ENCODE results near the gene TAPBPL.
"Not testable (repeated sequence)": the region's sequence is repeated elsewhere in the genome, so short reads cannot be mapped to it uniquely, and the experiment has no call there.

TAPBPL gene

GRCh38 chr12:6493497-6494257 lies 41.8 kb downstream of the TAPBPL start, which contains the start of gene NCAPD2:
NCAPD2 (plus strand) TSS chr12:6494102; CDS start chr12:6495099, 997 bp downstream.
- Histone ChIP-seq H3K9me2 (ENCODE audit: low read depth, low read length) (no peaks in the 10 kb centered on the region), H3K4me3 (ENCODE audit: low read depth, low read length, poor library complexity, severe bottlenecking) (peak within 1 kb of the TSS; percentile 94), H4K20me1 (ENCODE audit: insufficient read depth, low read length) (no peaks in the 10 kb centered on the region), H3K9ac (ENCODE audit: low read length) (peak within 1 kb of the TSS; percentile 96), H3K27ac (ENCODE audit: low read depth, low read length, poor library complexity, severe bottlenecking) (peak within 1 kb of the TSS; percentile 96), H2AFZ (ENCODE audit: low read length) (no peak within 1 kb of the TSS), H3K4me1 (ENCODE audit: insufficient read depth, low read length, severe bottlenecking) (peaks cover 37% of the 10 kb centered on the region), H3K79me2 (ENCODE audit: insufficient read depth, low read length) (peaks cover 29% of the 10 kb centered on the region), H3K27me3 (ENCODE audit: insufficient read depth, low read length) (no peaks in the 10 kb centered on the region), H3K36me3 (ENCODE audit: insufficient read depth, low read length) (peaks cover 52% of the 10 kb centered on the region), H3F3A (ENCODE audit: insufficient read depth, low read length) (no peaks in the 10 kb centered on the region), H3K4me2 (ENCODE audit: low read length) (peak within 1 kb of the TSS; percentile 79), H3K9me3 (ENCODE audit: low read length) (no peaks in the 10 kb centered on the region)
- TF ChIP-seq CTCF (IDR thresholded peaks at IDR 0.05; ENCODE audit: low read length): peak; percentile 27; the same call in 1 of the 2 replicates
- no peak for TF ChIP-seq EZH2 (IDR thresholded peaks at IDR 0.05; ENCODE audit: borderline replicate concordance, low read length)

- Histone ChIP-seq H3K4me3 (ENCODE audit: low read depth, low read length, poor library complexity, severe bottlenecking) (peak overlapping the region; percentile 94), H3K9ac (ENCODE audit: low read length) (peak overlapping the region; percentile 95), H3K79me2 (ENCODE audit: insufficient read depth, low read length) (peaks cover 29% of the 10 kb centered on the region), H4K20me1 (ENCODE audit: insufficient read depth, low read length) (no peaks in the 10 kb centered on the region), H3K27me3 (ENCODE audit: insufficient read depth, low read length) (no peaks in the 10 kb centered on the region), H3K4me2 (ENCODE audit: low read length) (peak overlapping the region; percentile 79), H3F3A (ENCODE audit: insufficient read depth, low read length) (no peaks in the 10 kb centered on the region), H3K9me2 (ENCODE audit: low read depth, low read length) (no peaks in the 10 kb centered on the region), H3K36me3 (ENCODE audit: insufficient read depth, low read length) (peaks cover 58% of the 10 kb centered on the region), H2AFZ (ENCODE audit: low read length) (no peak overlapping the region), H3K4me1 (ENCODE audit: insufficient read depth, low read length, severe bottlenecking) (peaks cover 37% of the 10 kb centered on the region), H3K9me3 (ENCODE audit: low read length) (no peaks in the 10 kb centered on the region), H3K27ac (ENCODE audit: low read depth, low read length, poor library complexity, severe bottlenecking) (peak overlapping the region; percentile 96)
- TF ChIP-seq CTCF (IDR thresholded peaks at IDR 0.05; ENCODE audit: low read length) (peak; percentile 40; the same call in 1 of the 2 replicates), EZH2 (IDR thresholded peaks at IDR 0.05; ENCODE audit: borderline replicate concordance, low read length) (no peak)
Observed at GRCh38 chr12:6494258-6494743, 42.5 kb downstream of the TAPBPL start.

GRCh38 chr12:6494968-6495367 lies 43.1 kb downstream of the TAPBPL start:
- Histone ChIP-seq H3K27ac (ENCODE audit: low read depth, low read length, poor library complexity, severe bottlenecking) (peak overlapping the region; percentile 96), H3K79me2 (ENCODE audit: insufficient read depth, low read length) (peaks cover 30% of the 10 kb centered on the region), H3K4me2 (ENCODE audit: low read length) (peak overlapping the region; percentile 79), H3K9me3 (ENCODE audit: low read length) (no peaks in the 10 kb centered on the region), H3K27me3 (ENCODE audit: insufficient read depth, low read length) (no peaks in the 10 kb centered on the region), H3K9ac (ENCODE audit: low read length) (peak overlapping the region; percentile 95), H3K4me3 (ENCODE audit: low read depth, low read length, poor library complexity, severe bottlenecking) (peak overlapping the region; percentile 94), H3K4me1 (ENCODE audit: insufficient read depth, low read length, severe bottlenecking) (peaks cover 37% of the 10 kb centered on the region), H3K36me3 (ENCODE audit: insufficient read depth, low read length) (peaks cover 65% of the 10 kb centered on the region), H4K20me1 (ENCODE audit: insufficient read depth, low read length) (no peaks in the 10 kb centered on the region), H3K9me2 (ENCODE audit: low read depth, low read length) (no peaks in the 10 kb centered on the region), H2AFZ (ENCODE audit: low read length) (no peak overlapping the region), H3F3A (ENCODE audit: insufficient read depth, low read length) (no peaks in the 10 kb centered on the region)
- no peak for TF ChIP-seq EZH2 (IDR thresholded peaks at IDR 0.05; ENCODE audit: borderline replicate concordance, low read length)

- H3K4me1 ChIP-seq (ENCODE audit: insufficient read depth, low read length, severe bottlenecking): peaks cover 29% of the 10 kb centered on the region
- not testable (repeated sequence) for H3K27me3 ChIP-seq (ENCODE audit: insufficient read depth, low read length); H3K4me2 ChIP-seq (ENCODE audit: low read length)
Observed at GRCh38 chr12:6497291-6497690, 45.4 kb downstream of the TAPBPL start.

More at GRCh38 chr12:6497291-6497690, 45.4 kb downstream of the TAPBPL start:
- Histone ChIP-seq H3K36me3 (ENCODE audit: insufficient read depth, low read length) (peaks cover 72% of the 10 kb centered on the region), H3K79me2 (ENCODE audit: insufficient read depth, low read length) (peaks cover 45% of the 10 kb centered on the region)
- H3K9ac ChIP-seq (ENCODE audit: low read length); H3K9me2 ChIP-seq (ENCODE audit: low read depth, low read length); H3F3A ChIP-seq (ENCODE audit: insufficient read depth, low read length); H2AFZ ChIP-seq (ENCODE audit: low read length); H3K9me3 ChIP-seq (ENCODE audit: low read length); H4K20me1 ChIP-seq (ENCODE audit: insufficient read depth, low read length); H3K4me3 ChIP-seq (ENCODE audit: low read depth, low read length, poor library complexity, severe bottlenecking); H3K27ac ChIP-seq (ENCODE audit: low read depth, low read length, poor library complexity, severe bottlenecking): not testable (repeated sequence)

Measured in OCI-LY1 (cell line).